Limb (tissue), 2 donors: ENCODE results near the gene SLC25A18.
"Not testable (repeated sequence)": the region's sequence is repeated elsewhere in the genome, so short reads cannot be mapped to it uniquely, and the experiment has no call there.

Experiments used
- DNase-seq, 2 donors: peaks; one replicate each; pipeline ENCODE4 v3.0.0-alpha.2; 2016; ENCODE audit errors: extremely low spot score in 2 of 2

The SLC25A18 gene, protein sequence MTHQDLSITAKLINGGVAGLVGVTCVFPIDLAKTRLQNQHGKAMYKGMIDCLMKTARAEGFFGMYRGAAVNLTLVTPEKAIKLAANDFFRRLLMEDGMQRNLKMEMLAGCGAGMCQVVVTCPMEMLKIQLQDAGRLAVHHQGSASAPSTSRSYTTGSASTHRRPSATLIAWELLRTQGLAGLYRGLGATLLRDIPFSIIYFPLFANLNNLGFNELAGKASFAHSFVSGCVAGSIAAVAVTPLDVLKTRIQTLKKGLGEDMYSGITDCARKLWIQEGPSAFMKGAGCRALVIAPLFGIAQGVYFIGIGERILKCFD

DNA sequence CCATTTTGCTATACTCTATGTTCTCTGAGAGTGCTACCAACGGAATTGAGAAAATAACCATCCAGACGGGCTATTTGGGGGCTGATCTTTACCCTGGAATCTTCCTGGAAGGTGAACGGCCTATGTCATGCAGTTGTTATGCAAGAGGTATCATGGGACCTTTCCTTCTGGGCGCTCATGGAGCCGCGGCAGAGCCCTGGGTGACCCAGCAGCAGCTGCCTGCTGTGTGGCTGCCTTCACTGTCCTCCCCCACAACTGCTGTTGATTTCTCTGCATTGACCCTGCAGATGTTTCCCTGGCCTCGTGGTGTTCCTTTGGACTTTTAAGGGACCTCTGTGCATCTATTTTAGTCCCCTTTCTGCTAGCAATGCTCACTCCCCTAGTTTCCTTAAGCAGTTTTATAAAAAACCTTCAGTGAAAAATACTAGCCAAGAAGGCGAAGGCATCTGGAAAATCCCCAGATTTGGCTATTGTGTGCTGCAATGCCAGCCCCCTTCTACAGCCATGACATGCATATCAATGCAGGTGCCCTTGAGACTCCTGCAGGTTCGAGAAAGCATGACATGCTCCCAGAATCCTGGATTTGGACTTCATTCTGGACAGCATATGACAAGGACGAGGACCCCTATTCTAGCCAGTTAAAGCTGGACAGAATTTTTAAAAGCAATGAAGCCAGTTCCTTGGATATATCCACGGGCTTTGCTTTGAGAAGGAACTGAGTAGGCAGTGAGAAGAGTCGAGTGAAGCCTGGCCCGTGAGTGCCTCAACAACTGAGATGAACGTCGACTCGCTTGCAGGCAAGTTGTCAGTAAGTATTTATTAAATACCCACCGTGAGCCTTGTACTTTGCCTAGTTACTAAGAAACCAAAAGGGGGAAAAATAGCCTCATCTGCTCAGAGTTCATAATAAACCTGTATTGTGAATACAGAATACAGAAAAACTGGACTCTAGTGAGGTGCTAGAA lies at the start of gene SLC25A18:
SLC25A18 (plus strand) TSS at position 593 of the 965 bp plus-strand sequence. CDS start 16,447 bp downstream, outside the sequence.
- DNase-seq: no peak

DNA sequence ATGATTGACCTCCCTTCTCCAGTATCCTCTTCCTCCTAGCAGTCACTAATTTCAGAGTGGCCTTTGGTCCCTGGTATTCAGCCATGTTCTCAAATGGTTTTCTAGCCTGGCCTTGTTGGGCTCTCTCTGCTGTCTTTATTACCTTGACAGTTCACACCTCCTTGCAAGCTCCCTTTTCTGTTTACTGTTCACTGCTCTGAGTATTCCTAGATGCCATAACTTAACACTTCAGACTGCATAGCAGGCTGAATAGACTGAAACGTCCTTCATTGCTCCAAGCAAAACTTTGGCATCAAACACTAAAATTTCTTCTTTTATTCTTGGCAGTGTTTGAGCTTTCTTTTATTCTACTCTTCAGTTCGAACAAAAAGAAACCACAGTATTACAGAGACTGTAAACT lies 49.7 kb upstream of the SLC25A18 start:
- DNase-seq: no peak

DNA sequence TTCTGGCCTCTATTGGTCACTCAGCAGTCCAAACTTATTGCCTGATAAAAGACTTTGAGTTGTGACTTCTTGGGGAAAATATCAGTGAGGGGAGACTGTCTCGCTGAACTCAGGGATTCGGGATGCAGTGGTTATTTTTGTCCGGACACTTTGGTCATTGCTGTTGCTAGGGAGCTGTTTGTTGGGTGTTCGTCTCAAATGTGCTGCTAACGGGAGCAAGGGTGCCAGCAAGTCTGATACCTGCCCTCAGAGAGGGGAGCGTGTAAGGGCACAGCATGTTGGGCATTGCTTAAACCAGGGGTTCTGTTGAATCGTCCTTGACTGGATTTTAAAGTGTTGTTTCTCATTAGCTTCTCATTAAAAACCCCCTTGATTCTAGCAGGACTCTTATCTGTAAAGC lies 49.2 kb upstream of the SLC25A18 start:
- DNase-seq: no peak

DNA sequence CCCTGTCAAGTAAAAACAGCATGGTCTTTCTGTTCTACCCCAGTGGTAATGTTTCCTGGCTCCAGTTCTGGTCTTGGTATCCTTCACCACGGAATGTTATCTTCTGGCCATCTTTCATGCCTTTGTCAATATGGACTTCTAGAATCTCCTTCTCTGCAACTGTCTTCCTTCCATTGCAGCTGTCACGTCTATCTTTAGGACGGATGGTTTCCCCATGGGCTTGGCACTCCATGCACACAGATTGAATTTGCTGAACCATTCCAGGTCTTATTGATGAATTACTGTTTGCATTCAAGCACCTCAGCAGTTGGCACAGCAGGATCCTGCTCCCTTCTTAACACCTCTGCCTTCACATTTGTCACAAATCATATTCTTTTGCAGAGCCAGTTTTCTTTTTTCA lies 44.9 kb upstream of the SLC25A18 start:
- no peak for DNase-seq

DNA sequence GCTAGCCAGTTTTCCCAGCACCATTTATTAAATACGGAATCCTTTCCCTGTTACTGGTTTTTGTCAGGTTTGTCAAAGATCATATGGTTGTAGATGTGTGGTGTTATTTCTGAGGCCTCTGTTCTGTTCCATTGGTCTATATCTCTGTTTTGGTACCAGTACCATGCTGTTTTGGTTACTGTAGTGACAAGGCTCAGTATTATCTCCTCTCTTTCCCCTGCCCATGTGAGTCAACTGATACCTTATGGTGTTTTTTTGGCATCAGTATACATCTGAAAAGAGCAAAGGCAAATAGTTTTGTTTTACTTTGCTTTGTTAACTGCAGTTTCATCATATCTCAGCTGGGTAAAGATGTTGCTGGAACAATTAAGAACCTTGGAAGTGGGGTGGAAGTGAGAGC lies 41.3 kb upstream of the SLC25A18 start:
- DNase-seq: not testable (repeated sequence)

DNA sequence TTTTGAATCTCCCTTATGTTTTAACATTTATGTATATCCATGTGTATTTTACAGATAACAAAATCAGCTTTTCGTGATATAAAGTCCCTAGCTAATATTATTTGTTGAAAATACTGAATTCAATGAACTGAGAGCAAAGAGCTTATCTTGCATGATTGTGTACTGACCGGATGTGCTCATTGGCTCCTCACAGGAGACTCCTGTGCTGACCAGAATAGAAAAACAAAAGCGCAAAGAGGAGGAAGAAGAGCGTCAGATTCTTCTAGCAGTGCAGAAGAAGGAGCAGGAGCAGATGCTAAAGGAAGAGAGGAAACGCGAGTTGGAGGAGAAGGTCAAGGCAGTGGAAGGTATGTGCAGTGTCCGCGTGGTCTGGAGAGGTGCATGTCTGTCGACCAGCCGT lies 39.4 kb upstream of the SLC25A18 start:
- DNase-seq: no peak

DNA sequence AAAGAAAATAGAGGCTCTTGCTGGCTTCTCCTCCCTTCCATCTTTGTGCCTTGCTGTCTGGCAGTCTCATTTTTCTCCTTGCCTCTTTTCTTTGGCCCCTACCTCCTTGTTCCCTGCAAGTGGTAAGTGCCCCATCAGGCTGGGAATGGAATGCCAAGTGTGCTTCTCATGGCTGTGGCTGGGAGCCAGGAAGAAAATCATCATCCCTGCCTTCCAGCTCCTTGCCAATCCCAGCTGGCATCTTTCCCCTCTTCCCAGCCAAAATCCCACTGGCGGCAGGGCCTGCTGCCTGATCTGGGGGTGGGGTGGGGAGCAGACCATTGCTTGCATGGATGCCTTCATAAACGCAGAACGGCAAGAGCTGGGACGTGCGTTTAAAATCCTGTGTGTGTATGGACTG lies 27.0 kb upstream of the SLC25A18 start:
- DNase-seq: peak; percentile 30 to 59

DNA sequence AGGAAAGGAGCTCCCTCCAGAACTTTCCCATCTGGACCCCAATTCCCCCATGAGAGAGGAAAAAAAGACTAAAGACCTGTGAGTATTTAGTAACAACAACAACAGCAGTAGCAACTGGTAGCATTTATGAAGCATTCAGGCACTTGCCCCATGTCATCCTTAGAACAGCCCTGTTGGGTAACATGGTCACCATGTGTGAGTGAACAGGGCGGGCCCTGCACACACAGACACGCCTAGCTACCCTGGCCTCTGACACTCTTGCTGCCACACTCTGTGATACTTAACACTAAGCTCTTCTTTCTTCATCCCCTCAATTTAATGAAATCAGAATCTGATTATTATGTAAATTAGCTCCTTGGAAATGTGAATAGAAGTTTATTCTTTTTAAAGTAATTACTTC lies 26.1 kb upstream of the SLC25A18 start:
- no peak for DNase-seq

DNA sequence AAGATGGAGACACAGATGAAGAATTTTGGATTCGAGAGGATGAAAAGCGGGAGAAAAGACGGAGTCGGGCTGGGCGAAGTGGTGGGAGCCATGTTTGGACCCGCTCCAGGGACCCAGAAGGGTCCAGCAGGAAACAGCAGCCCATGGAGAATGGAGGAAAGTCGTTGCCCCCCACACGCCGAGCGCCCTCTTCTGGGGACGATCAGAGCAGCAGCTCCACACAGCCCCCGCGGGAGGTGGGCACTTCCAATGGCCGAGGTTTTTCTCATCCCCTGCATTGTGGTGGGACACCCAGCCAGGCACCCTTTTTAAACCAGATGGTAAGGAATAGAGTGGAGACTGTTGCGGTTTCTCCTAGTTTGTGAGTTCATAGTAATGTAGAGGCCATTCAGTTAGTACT lies 22.8 kb upstream of the SLC25A18 start:
- DNase-seq: no peak

DNA sequence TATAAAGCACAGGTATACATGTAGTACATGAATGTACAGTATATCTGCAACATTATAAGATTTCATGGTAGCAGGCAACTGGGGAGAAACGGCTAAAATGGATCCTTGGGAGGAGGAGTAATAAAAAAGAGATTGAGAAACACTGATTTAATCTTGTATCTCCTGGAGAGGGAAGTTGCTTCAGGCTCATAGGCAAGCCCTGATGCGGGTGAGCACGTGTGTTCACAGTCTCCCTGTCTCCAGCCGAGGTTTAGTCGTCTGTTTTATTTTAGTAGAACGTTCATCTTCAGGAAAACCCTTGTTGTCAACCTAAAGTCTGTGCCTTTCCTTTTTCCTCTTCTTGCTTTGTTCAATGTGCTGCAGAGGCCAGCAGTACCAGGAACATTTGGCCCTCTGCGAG lies 21.8 kb upstream of the SLC25A18 start:
- DNase-seq: no peak

DNA sequence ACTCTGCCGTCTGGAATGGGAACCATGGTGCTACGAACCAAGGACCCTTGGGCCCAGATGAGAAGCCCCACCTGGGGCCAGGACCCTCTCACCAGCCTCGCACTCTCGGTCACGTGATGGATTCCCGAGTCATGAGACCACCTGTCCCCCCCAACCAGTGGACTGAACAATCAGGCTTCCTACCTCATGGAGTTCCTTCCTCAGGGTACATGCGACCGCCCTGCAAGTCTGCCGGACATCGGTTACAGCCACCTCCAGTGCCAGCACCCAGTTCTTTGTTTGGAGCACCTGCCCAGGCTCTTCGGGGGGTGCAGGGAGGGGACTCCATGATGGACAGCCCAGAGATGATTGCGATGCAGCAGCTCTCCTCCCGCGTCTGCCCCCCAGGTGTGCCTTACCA lies 20.8 kb upstream of the SLC25A18 start:
- DNase-seq: no peak

DNA sequence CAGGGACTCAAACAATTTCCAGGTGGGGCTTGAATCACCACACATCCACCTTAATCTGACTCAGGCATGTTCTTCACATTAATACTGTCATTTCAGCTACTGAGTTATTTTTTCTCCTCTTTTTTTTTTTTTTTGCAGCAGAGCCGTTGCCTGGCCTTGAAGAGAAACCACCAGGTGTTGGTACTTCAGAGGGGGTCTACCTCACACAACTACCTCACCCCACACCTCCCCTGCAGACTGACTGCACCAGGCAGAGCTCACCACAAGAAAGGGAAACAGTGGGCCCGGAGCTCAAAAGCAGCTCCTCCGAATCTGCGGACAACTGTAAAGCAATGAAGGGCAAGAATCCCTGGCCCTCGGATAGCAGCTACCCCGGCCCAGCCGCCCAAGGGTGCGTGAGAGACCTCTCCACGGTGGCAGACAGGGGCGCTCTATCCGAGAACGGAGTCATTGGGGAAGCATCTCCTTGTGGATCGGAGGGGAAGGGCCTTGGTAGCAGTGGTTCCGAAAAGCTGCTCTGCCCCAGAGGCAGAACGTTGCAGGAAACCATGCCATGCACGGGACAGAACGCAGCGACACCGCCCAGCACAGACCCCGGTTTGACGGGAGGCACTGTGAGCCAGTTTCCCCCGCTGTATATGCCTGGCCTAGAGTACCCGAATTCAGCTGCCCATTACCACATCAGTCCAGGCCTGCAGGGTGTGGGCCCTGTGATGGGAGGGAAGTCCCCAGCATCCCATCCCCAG lies 15.1 kb upstream of the SLC25A18 start:
- no peak for DNase-seq

DNA sequence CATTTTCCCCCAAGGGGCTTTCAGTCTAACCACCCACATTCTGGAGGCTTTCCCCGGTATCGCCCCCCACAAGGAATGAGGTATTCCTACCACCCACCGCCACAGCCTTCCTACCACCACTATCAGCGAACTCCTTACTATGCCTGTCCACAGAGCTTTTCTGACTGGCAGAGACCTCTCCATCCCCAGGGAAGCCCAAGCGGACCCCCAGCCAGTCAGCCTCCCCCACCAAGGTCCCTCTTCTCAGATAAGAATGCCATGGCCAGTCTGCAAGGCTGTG lies 14.6 kb upstream of the SLC25A18 start:
- DNase-seq: no peak

DNA sequence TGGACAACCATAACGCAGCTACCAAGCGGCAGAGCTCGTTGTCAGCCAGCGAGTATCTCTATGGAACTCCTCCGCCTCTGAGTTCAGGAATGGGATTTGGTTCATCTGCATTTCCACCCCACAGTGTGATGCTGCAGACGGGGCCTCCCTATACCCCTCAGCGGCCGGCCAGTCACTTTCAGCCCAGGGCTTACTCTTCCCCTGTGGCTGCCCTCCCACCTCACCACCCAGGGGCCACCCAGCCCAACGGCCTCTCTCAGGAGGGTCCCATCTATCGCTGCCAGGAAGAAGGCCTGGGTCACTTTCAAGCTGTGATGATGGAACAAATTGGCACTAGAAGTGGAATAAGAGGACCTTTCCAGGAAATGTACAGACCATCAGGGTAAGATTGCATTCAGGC lies 14.1 kb upstream of the SLC25A18 start:
- DNase-seq: no peak

DNA sequence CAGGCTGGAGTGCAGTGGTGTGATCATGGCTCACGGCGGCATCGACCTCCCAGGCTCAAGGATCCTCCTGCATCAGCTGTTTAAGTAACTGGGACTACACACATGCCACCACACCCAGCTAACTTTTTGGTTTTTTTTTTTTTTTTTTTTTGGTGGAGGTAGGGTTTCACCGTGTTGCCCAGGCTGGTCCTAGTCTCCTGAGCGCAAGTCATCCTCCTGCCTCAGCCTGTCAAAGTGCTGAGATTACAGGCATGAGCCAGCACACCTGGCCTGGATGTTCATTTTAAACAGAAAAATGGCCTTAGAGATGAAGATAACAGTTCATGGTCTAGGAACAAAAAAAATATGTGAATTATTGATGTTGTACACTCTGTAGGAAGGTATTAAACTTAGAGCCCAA lies 13.6 kb upstream of the SLC25A18 start:
- no peak for DNase-seq

DNA sequence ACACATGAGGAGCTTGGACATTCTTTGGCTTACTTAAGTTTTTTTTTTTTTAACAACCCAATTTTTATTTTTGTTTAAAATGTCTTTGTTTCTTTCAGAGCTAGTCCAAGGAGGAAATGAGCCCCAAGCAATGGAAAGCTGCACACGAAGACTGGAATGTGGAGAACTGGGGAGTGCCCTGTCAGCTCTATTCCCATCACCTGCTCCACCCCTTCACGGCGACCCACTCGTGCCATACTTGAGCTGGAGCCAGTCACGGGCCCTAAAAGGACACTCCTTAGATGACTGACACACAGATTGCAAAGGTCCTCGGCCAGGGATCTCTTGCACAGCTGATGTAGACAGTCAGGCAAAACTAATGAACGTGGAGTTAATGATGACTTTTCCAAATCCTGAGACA lies 10.6 kb upstream of the SLC25A18 start:
- no peak for DNase-seq

DNA sequence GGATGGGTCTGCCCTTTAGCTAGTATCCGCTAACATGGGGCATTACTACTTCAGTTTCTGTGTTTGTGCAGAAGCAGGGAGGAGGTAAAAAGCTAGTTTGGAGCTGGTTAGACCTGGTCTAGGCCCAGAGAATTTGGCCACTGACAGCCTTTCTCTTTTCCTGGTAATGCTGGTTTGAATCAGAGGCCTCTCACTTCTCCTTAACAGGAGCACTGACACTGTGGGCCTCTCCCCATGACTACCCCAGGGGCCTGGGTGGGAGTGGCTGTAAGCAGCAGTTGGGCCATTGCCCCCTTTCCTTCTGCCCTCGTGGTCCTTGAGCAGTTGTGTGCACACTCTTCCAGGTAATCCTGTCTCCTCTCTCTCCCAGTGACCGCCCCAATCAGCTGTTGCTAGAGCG lies 8.5 kb upstream of the SLC25A18 start:
- DNase-seq: no peak

DNA sequence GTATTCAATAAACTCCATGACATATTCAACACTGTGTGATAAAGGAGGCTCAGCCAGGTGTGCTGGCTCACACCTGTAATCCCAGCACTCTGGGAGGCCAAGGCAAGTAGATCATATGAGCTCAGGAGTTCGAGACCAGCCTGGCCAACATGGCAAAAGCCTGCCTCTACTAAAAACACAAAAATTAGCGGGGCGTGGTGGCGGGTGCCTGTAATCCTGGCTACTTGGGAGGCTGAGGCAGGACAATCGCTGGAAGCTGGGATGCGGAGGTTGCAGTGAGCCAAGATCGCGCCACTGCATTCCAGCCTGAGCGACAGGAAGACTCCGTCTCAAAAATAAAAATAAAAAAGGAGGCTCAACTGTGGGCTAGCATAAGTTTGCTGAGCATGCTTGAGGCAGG lies 4.1 kb upstream of the SLC25A18 start:
- DNase-seq: no peak

DNA sequence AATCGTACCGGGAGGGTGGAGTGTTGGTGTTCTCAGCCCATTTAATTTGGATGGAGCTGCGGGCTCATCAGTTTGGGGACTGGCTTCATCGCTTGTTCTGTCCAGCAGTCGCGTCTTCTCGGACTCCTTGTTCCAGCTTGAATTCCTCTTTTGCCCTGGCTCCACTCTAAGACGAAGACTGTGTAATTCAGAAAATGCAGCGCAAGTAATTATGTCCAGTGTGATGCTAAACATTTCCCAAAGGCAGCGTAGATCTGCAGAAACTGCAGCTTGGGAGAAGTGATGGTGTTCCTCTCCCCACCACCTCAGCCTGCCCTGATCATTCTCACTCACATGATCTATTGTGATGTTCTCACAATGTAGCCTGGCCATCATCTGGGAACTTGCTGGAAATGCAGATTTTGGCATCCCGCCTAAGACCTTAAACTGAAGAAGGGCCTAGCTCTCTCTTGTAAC lies 666 bp downstream of the SLC25A18 start:
- peak in 1 of 2 donors; percentile 21 for DNase-seq

DNA sequence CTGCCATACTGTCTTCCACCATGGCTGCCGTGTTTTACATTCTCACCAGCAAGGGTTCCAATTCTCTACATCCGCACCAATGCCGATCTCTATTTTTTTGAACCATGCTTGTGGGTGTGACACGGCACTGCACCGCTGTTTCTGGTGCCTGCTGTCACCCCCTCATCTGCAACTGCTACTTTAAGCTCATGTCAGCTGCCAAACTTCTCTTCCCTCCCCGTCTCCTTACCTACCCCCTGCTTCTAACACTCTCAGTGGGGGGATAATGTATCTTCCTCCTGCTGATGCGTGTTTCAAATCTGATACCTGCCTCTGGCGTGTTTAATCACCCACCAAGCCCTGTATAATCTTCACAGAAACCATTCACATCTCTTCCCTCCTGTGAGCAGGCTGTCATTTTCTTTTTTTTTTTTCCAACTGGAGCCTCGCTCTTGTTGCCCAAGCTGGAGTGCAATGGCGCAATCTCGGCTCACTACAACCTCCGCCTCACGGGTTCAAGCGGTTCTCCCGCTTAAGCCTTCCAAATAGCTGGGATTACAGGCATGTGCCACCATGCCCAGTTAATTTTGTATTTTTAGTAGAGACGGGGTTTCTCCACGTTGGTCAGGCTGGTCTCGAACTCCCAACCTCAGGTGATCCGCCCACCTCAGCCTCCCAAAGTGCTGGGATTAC lies 2.9 kb downstream of the SLC25A18 start:
- DNase-seq: not testable (repeated sequence)

DNA sequence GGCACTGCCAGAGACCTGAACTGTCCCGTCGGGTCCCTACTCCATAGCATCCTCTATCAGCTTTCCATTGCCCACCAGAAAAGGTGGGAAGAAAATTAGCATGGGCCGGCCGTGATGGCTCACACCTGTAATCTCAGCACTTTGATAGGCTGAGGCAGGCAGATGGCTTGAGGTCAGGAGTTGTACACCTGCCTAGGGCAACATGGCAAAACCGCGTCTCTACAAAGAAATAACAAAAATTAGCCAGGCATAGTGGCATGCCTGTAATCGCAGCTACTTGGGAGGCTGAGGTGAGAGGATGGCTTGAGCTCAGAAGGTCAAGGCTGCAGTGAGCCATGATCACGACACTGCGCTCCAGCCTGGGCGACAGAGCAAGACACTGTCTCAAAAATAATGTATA lies 3.5 kb downstream of the SLC25A18 start:
- DNase-seq: no peak
